HG02885 (cell line): ENCODE results near the gene PARD3.
A peak's percentile ranks its signal among the peaks of the same experiment; 100 is the strongest.
"Not testable (repeated sequence)": the region's sequence is repeated elsewhere in the genome, so short reads cannot be mapped to it uniquely, and the experiment has no call there.

Source experiments
- ATAC-seq: cut with Tn5 transposase; IDR thresholded peaks from one replicate; pipeline ENCODE4 v1.9.1; 2021; ENCODE audit warnings: mild to moderate bottlenecking; ENCODE audit not compliant: unreplicated experiment, poor library complexity

Gene PARD3

GRCh38 chr10:34771106-34771505 is 44.0 kb downstream of the PARD3 start:
- ATAC-seq, result no peak

DNA sequence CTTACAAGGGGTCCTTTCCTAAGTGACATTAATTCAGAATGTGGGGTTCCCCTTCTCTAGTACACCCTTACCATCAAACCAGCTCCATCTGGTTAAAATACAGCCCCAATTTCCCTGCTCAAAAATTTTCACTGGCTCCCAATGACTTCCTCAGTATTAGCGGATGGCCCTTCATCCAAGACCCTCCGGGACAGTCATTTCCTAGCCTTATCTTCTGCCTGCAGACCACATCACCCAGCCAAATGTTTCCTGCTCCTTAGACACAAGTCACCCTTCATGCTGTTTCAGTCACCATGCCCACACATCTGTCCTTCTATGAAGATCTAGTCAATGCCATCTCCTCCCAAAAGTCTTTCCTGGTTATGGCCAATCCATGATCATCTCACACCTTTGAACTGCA is 45.2 kb downstream of the PARD3 start:
- no peak for ATAC-seq

DNA sequence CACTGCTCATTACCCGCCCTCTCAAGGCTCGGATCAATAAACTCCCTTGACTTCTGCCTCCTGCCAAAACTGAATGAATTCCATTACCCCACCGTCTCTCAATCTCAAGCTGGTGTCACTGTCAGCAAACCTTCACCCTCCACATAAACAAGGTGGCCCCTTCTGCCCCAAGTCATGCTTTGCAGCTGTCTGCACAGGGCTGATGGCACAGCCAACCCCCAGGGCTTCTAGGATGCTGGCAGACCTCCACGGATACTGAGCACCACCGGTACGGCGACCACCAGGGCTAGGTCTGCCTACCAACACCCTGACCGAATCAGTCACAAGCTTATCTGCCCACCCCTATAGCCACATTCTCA is 46.1 kb downstream of the PARD3 start:
- no peak for ATAC-seq

DNA sequence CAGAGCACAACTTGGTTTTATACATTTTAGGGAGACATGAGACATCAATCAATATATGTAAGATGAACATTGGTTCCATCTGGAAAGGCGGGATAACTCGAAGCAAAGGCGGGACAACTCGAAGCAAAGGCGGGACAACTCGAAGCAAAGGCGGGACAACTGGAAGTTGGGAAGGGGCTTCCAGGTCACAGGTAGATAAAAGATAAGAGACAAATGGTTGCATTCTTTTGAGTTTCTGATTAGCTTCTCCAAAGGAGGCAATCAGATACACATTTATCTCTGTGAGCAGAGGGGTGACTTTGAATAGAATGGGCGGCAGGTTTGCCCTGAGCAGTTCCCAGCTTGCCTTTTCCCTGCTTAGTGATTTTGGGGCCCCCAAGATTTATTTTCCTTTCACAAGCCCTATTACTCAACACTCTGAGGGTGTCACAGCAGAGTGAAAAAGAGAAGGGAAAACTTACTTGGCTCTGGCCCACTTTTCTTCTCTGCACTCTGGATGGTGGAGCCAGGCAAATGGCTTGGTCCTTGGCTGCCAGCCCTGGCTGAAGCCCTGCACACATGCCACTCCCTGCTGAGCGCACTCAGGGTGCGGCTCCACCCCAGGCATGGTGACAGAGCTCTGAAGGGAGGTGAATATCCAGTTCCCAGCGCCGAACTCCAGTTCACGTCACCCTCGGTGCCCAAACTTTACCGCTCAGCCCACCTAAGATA is 46.7 kb downstream of the PARD3 start:
- no peak for ATAC-seq

DNA sequence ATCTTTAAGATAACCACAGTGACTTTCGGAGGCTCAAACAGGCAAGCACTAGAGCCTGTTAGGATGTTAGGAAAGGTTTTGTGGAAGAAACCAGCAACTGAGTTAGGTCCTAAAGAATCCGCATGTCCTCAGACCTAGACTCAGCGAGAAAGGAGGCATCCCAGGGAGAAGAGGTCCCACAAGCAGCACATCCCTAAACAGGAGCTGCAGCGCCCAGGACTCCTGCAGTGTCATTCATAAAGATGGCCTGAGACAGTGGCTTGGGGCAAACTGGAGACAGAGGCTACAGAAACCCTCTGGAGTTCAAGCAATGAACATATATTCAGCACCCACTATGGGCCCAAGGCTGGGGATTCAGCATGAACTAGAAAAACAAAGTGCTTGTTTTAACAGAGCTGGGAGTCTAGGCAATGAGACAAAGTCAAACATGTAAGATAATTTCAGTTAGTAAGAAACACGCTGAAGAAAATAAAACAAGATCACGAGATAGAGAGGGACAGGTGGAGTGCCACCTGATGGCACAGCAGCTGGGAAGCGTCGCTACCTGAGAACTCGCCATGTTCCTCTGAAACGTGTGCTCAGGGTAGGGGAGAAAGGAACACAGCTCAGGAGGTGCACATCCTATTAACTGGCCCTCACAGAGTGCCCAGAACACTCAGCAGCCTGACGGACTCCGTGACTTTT is 48.1 kb downstream of the PARD3 start:
- no peak for ATAC-seq

- ATAC-seq, result no peak
These were observed 48.9 kb downstream of the PARD3 start for GRCh38 chr10:34766266-34766600.

- no peak for ATAC-seq
These were observed 50.6 kb downstream of the PARD3 start for GRCh38 chr10:34764472-34764946.

DNA sequence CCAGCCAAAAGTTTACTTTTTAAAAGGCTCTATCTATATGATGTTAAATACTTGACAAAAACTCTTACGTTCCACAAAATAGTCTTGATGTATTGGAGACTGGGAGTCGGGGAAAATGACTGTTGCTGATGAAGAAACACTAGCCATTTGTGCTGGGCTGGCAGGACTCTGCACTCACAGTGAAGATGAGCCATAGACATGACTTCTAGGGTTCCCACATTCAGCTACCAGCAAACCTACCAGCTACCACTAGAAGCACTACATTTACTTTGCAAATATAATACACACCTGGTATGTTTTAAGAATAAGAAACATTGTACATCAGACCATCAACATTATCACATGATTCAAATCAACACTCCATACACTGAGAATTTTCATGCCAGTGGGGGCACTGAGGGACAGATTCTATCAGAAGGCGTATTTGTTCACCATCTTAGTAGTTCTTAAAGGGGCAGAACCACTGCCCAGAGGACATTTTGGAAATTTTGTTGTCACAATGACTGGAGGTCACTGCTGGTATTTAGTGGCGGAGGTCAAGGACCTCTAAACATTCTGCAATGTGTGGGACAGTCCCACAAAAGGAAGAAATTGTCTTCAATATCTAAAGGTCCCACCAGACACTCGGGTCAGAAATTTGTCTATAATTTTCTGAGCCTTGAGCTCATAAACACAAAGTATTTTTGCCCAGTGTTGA is 52.3 kb downstream of the PARD3 start:
- no peak for ATAC-seq

- no peak for ATAC-seq
These were observed 52.9 kb downstream of the PARD3 start for GRCh38 chr10:34762156-34762555.

DNA sequence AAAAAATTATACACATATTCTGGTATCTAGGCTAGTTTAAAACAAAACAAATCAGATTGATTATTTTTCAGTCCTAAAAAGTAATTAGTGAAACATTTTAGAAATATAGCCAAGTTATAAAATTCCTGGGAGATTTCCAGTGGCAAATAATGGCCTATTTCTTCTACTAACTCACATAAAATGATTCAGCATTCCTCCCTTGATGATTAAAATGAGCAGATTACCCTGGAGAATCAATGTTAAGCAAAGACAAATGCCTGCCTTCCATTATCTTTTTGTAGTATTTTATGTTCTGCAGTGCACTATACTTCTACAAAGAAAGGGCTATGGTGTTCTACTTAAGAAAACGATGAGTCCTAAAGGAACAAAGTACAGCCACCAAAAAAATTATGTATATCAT is 53.6 kb downstream of the PARD3 start:
- ATAC-seq, result no peak

- ATAC-seq, result no peak
These were observed 54.5 kb downstream of the PARD3 start for GRCh38 chr10:34760606-34761005.

DNA sequence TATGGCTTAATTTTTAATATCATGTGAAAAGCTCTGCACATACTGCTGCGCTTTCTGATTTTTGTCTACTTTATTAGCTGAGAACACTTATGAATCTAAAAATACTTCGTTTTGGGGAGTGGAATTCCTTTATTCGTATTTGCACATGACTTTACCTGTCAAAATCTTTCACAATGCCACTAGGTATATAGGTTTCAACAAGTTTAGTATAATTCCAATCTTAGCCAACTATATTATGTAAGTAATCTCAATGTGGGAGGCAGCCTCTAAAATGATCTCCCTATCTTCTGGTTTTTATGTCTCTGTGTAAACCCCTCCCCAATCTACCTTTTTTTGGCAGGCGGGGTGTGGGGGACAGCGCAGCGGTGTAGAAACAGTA is 55.3 kb downstream of the PARD3 start:
- ATAC-seq, result no peak

DNA sequence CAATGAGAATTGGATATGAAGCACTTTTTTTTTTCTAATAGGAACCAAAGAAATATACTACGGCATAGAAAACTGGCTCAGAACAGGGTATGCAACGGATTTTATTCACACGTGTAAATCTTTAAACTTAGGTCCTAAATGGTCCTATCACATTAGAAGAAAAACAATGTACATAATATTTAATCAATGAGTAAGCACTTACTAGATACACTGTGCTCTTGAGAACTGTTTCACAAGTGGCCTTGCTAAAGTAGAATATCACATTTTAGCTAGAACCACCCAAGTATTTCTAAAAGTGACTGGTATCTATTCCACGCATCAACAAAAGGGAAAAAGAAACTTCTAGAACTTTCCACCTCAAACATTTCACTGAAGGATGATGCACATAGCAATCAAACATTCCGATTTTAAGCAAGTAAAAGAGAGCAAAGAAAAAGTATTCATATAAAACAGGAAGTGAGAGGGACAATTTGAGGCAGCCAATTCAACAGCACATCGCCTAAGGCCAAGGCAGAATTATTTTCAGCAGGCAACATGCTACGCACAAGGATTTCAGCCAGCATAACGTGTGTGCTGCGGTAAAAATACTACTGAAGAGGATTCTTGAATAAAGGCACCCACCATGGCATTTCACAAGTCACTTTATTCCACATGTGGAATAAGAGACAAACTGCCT is 55.8 kb downstream of the PARD3 start:
- ATAC-seq, result no peak

GRCh38 chr10:34758447-34758996 is 56.6 kb downstream of the PARD3 start:
- peak; percentile 59 for ATAC-seq

- no peak for ATAC-seq
These were observed 57.2 kb downstream of the PARD3 start for GRCh38 chr10:34757933-34758332.

DNA sequence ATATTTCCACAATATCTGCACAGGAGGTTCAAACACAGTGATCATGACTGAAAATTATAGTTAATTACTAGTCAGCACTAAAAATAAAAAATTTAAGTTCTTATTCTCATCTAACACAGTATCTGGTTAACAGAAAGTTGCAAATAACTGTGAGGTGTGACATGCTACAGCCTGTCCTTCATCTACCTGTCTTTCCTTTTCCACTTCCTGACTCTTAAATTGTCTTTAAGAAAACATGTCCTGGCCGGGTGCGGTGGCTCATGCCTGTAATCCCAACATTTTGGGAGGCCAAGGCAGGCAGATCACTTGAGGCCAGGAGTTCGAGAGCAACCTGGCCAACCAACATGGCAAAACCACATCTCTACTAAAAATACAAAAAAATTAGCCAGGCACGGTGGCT is 57.9 kb downstream of the PARD3 start:
- ATAC-seq, result not testable (repeated sequence)

GRCh38 chr10:34756584-34756983 is 58.5 kb downstream of the PARD3 start:
- no peak for ATAC-seq

GRCh38 chr10:34753014-34753757 is 61.9 kb downstream of the PARD3 start:
- ATAC-seq, result no peak

- ATAC-seq, result no peak
These were observed 63.8 kb downstream of the PARD3 start for GRCh38 chr10:34751272-34751671.

DNA sequence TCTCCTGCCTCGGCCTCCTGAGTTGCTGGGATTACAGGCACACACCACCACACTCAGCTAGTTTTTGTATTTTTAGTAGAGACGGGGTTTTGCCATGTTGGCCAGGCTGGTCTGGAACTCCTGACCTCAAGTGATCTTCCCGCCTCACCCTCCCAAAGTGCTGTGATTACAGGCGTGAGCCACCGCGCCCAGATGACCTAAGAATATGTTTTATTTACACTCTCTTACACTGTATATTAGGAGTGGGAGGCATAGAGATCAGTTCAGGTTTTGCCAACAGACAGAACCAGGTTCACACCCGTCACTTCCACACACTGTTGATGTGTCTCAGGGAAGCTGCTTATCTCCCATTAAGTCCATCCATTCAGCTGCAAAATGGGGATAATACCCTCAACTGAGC is 64.3 kb downstream of the PARD3 start:
- not testable (repeated sequence) for ATAC-seq
